ENCODE measurements around the gene GNLY.

GNLY gene

GRCh38 chr2:85743304-85743978, 49.3 kb downstream of the GNLY start:
- no peak for DNase-seq (ENCODE audit: low read depth in 2 of 3, low spot score in 2 of 3)

- no peak for DNase-seq (ENCODE audit: low read depth in 2 of 3, low spot score in 2 of 3)
Observed at GRCh38 chr2:85744055-85744454, 49.9 kb downstream of the GNLY start.

GRCh38 chr2:85744741-85745601, 50.8 kb downstream of the GNLY start:
- DNase-seq (ENCODE audit: low read depth in 2 of 3, low spot score in 2 of 3): no peak

- DNase-seq (ENCODE audit: low read depth in 2 of 3, low spot score in 2 of 3): no peak
Observed at GRCh38 chr2:85745619-85746018, 51.5 kb downstream of the GNLY start.

- DNase-seq (ENCODE audit: low read depth in 2 of 3, low spot score in 2 of 3): no peak
Observed at GRCh38 chr2:85746321-85747004, 52.3 kb downstream of the GNLY start.

- no peak for DNase-seq (ENCODE audit: low read depth in 2 of 3, low spot score in 2 of 3)
Observed at GRCh38 chr2:85747441-85747840, 53.3 kb downstream of the GNLY start.

GRCh38 chr2:85748039-85748734, 54.0 kb downstream of the GNLY start:
- no peak for DNase-seq (ENCODE audit: low read depth in 2 of 3, low spot score in 2 of 3)
